ENCODE measurements around the gene DYRK1A.

Gene DYRK1A

GRCh38 chr21:37384416-37384815, 17.8 kb downstream of the DYRK1A start:
- no peak for DNase-seq (ENCODE audit: low read depth in 3 of 3)

GRCh38 chr21:37385179-37385765, 18.7 kb downstream of the DYRK1A start:
- no peak for DNase-seq (ENCODE audit: low read depth in 3 of 3)

GRCh38 chr21:37386151-37386550, 19.6 kb downstream of the DYRK1A start:
- no peak for DNase-seq (ENCODE audit: low read depth in 3 of 3)

- DNase-seq (ENCODE audit: low read depth in 3 of 3): no peak
Observed at GRCh38 chr21:37389456-37389855, 22.9 kb downstream of the DYRK1A start.

GRCh38 chr21:37391666-37392065, 25.1 kb downstream of the DYRK1A start:
- no peak for DNase-seq (ENCODE audit: low read depth in 3 of 3)

- DNase-seq (ENCODE audit: low read depth in 3 of 3): no peak
Observed at GRCh38 chr21:37392441-37392840, 25.9 kb downstream of the DYRK1A start.

- DNase-seq (ENCODE audit: low read depth in 3 of 3): no peak
Observed at GRCh38 chr21:37393030-37393429, 26.5 kb downstream of the DYRK1A start.

- DNase-seq (ENCODE audit: low read depth in 3 of 3): no peak
Observed at GRCh38 chr21:37393786-37394185, 27.2 kb downstream of the DYRK1A start.

GRCh38 chr21:37395961-37396360, 29.4 kb downstream of the DYRK1A start:
- DNase-seq (ENCODE audit: low read depth in 3 of 3): no peak

- DNase-seq (ENCODE audit: low read depth in 3 of 3): no peak
Observed at GRCh38 chr21:37396855-37397254, 30.3 kb downstream of the DYRK1A start.

- DNase-seq (ENCODE audit: low read depth in 3 of 3): no peak
Observed at GRCh38 chr21:37398697-37399096, 32.1 kb downstream of the DYRK1A start.

GRCh38 chr21:37402251-37402867, 35.8 kb downstream of the DYRK1A start:
- no peak for DNase-seq (ENCODE audit: low read depth in 3 of 3)

GRCh38 chr21:37405629-37406028, 39.1 kb downstream of the DYRK1A start:
- no peak for DNase-seq (ENCODE audit: low read depth in 3 of 3)

- no peak for DNase-seq (ENCODE audit: low read depth in 3 of 3)
Observed at GRCh38 chr21:37407719-37408420, 41.3 kb downstream of the DYRK1A start.

- DNase-seq (ENCODE audit: low read depth in 3 of 3): no peak
Observed at GRCh38 chr21:37408464-37409193, 42.1 kb downstream of the DYRK1A start.

GRCh38 chr21:37410639-37411038, 44.1 kb downstream of the DYRK1A start:
- no peak for DNase-seq (ENCODE audit: low read depth in 3 of 3)

GRCh38 chr21:37412603-37413360, 46.2 kb downstream of the DYRK1A start:
- no peak for DNase-seq (ENCODE audit: low read depth in 3 of 3)

- no peak for DNase-seq (ENCODE audit: low read depth in 3 of 3)
Observed at GRCh38 chr21:37413553-37414291, 47.1 kb downstream of the DYRK1A start.

GRCh38 chr21:37414292-37415253, 48.0 kb downstream of the DYRK1A start:
- no peak for DNase-seq (ENCODE audit: low read depth in 3 of 3)

- no peak for DNase-seq (ENCODE audit: low read depth in 3 of 3)
Observed at GRCh38 chr21:37415939-37416338, 49.4 kb downstream of the DYRK1A start.

All from stimulated activated CD4-positive, alpha-beta T cell treated with anti-CD3 and anti-CD28 coated beads, TNF-alpha, amount 100 ng/mL, for 48 hours (primary cell).